ENCODE data around the gene CFH. TPM values are rescaled to one million over a fixed set of nuclear protein-coding genes. Genes with fewer than 3 reads are reported as not detected.
A peak's percentile ranks its signal among the peaks of the same experiment; 100 is the strongest.

CFH gene
- polyA plus RNA-seq (2012; ENCODE audit: insufficient read length, low read depth), result 13.9 TPM

- TF ChIP-seq TAF1 (IDR thresholded peaks at IDR 0.05; ENCODE audit: borderline replicate concordance, insufficient read depth, low read length) (peak; percentile 32; the same call in 1 of the 2 replicates), POLR2AphosphoS5 (IDR thresholded peaks at IDR 0.05; ENCODE audit: low read depth, low read length) (peak; percentile 68), SIN3A (IDR thresholded peaks at IDR 0.05; ENCODE audit: borderline replicate concordance, insufficient read depth, low read length) (no peak)
Measured at GRCh38 chr1:196651637-196652215, at the start of gene CFH. Gene CFH (plus strand): TSS chr1:196652043. CDS start chr1:196652118, 75 bp downstream.

GRCh38 chr1:196603651-196604050, 48.2 kb upstream of the CFH start:
- TF ChIP-seq TAF1 (IDR thresholded peaks at IDR 0.05; ENCODE audit: borderline replicate concordance, insufficient read depth, low read length) (no peak), REST (IDR thresholded peaks at IDR 0.05; ENCODE audit: insufficient read depth in 1 of 2, low read depth in 2 of 2, low read length in 2 of 2) (no peak), FOXP2 (optimal IDR thresholded peaks at IDR 0.05; ENCODE audit: borderline replicate concordance, extremely low read depth, extremely low read length, insufficient read depth) (no peak), SIN3A (IDR thresholded peaks at IDR 0.05; ENCODE audit: borderline replicate concordance, insufficient read depth, low read length) (no peak), POLR2AphosphoS5 (IDR thresholded peaks at IDR 0.05; ENCODE audit: low read depth, low read length) (no peak)

GRCh38 chr1:196607981-196608380, 43.9 kb upstream of the CFH start:
- TF ChIP-seq REST (IDR thresholded peaks at IDR 0.05; ENCODE audit: insufficient read depth in 1 of 2, low read depth in 2 of 2, low read length in 2 of 2) (no peak), TAF1 (IDR thresholded peaks at IDR 0.05; ENCODE audit: borderline replicate concordance, insufficient read depth, low read length) (no peak), POLR2AphosphoS5 (IDR thresholded peaks at IDR 0.05; ENCODE audit: low read depth, low read length) (no peak; the same call in 1 of the 2 replicates), SIN3A (IDR thresholded peaks at IDR 0.05; ENCODE audit: borderline replicate concordance, insufficient read depth, low read length) (no peak), FOXP2 (optimal IDR thresholded peaks at IDR 0.05; ENCODE audit: borderline replicate concordance, extremely low read depth, extremely low read length, insufficient read depth) (no peak)

GRCh38 chr1:196608390-196609369, 43.2 kb upstream of the CFH start, which contains the start of gene KCNT2:
Gene KCNT2 (minus strand): TSS chr1:196608440. CDS start chr1:196608309, 131 bp downstream.
- TF ChIP-seq SIN3A (IDR thresholded peaks at IDR 0.05; ENCODE audit: borderline replicate concordance, insufficient read depth, low read length) (no peak), FOXP2 (optimal IDR thresholded peaks at IDR 0.05; ENCODE audit: borderline replicate concordance, extremely low read depth, extremely low read length, insufficient read depth) (peak; percentile 40), POLR2AphosphoS5 (IDR thresholded peaks at IDR 0.05; ENCODE audit: low read depth, low read length) (peak; percentile 45; the same call in 1 of the 2 replicates), REST (IDR thresholded peaks at IDR 0.05; ENCODE audit: insufficient read depth in 1 of 2, low read depth in 2 of 2, low read length in 2 of 2) (no peak)

GRCh38 chr1:196609370-196609737, 42.5 kb upstream of the CFH start:
- TF ChIP-seq POLR2AphosphoS5 (IDR thresholded peaks at IDR 0.05; ENCODE audit: low read depth, low read length), result no peak
- no peak for TF ChIP-seq SIN3A (IDR thresholded peaks at IDR 0.05; ENCODE audit: borderline replicate concordance, insufficient read depth, low read length)
- TF ChIP-seq FOXP2 (optimal IDR thresholded peaks at IDR 0.05; ENCODE audit: borderline replicate concordance, extremely low read depth, extremely low read length, insufficient read depth), result no peak
- TF ChIP-seq TAF1 (IDR thresholded peaks at IDR 0.05; ENCODE audit: borderline replicate concordance, insufficient read depth, low read length), result no peak
- TF ChIP-seq REST (IDR thresholded peaks at IDR 0.05; ENCODE audit: insufficient read depth in 1 of 2, low read depth in 2 of 2, low read length in 2 of 2), result no peak

All from PFSK-1 (cell line).